Left kidney (tissue), 8 donors: Measurements from ENCODE around the gene GHSR. TPM values are rescaled to one million over a fixed set of nuclear protein-coding genes. Genes with fewer than 3 reads are reported as not detected.

Experiments
- DNase-seq: peaks from one replicate; pipeline ENCODE4 v3.0.0-alpha.2; 2013
- long read RNA-seq, 8 donors: transcript quantifications; one replicate each; lab custom pipeline, GENCODE V29; 2026
- polyA plus RNA-seq: library from polyadenylated mRNA; unstranded; fragments of 120-200 nt; gene quantifications from one replicate; pipeline ENCODE4 v1.2.1, GENCODE V29; 2013; ENCODE audit not compliant: insufficient read length

Gene GHSR
- not detected for polyA plus RNA-seq
- long read RNA-seq, donor 1, result 0 reads
- long read RNA-seq, donor 2, result 0 reads
- long read RNA-seq, donor 3, result 0 reads
- long read RNA-seq, donor 4, result 0 reads
- long read RNA-seq, donor 5, result 0 reads
- long read RNA-seq, donor 6, result 0 reads
- long read RNA-seq, donor 7, result 0 reads
- long read RNA-seq, donor 8, result 0 reads

GRCh38 chr3:172447611-172448579, at the start of gene GHSR:
TSS of gene GHSR (minus strand) at chr3:172448456. CDS start at chr3:172448413, 43 bp downstream.
- DNase-seq, result no peak

- peak; percentile 68 for DNase-seq
Observed at GRCh38 chr3:172490198-172490669, 42.0 kb upstream of the GHSR start.

GRCh38 chr3:172478116-172478515, 29.9 kb upstream of the GHSR start:
- no peak for DNase-seq

- no peak for DNase-seq
Observed at GRCh38 chr3:172476347-172476746, 28.1 kb upstream of the GHSR start.

GRCh38 chr3:172475703-172476102, 27.4 kb upstream of the GHSR start:
- DNase-seq, result no peak

GRCh38 chr3:172471903-172472302, 23.6 kb upstream of the GHSR start:
- DNase-seq, result no peak

- no peak for DNase-seq
Observed at GRCh38 chr3:172470588-172470987, 22.3 kb upstream of the GHSR start.

- no peak for DNase-seq
Observed at GRCh38 chr3:172467170-172467824, 19.0 kb upstream of the GHSR start.

- DNase-seq, result no peak
Observed at GRCh38 chr3:172466553-172467130, 18.4 kb upstream of the GHSR start.

- no peak for DNase-seq
Observed at GRCh38 chr3:172465281-172465680, 17.0 kb upstream of the GHSR start.

- no peak for DNase-seq
Observed at GRCh38 chr3:172464306-172464705, 16.1 kb upstream of the GHSR start.

- DNase-seq, result no peak
Observed at GRCh38 chr3:172461530-172462138, 13.4 kb upstream of the GHSR start.

GRCh38 chr3:172456404-172456803, 8.1 kb upstream of the GHSR start:
- no peak for DNase-seq

GRCh38 chr3:172454180-172454579, 5.9 kb upstream of the GHSR start:
- DNase-seq, result no peak

GRCh38 chr3:172449466-172450149, 1.4 kb upstream of the GHSR start:
- DNase-seq, result peak; percentile 66

- DNase-seq, result no peak
Observed at GRCh38 chr3:172448661-172449465, 607 bp upstream of the GHSR start.

GRCh38 chr3:172446198-172446597, 2.1 kb downstream of the GHSR start:
- no peak for DNase-seq

GRCh38 chr3:172444821-172445220, 3.4 kb downstream of the GHSR start:
- DNase-seq, result no peak

GRCh38 chr3:172442606-172443005, 5.7 kb downstream of the GHSR start:
- no peak for DNase-seq

- no peak for DNase-seq
Observed at GRCh38 chr3:172441581-172441980, 6.7 kb downstream of the GHSR start.
